DMS79 treated with DMSO at 0.1 percent for 48 hours (cell line): ENCODE measurements around the gene MYCBPAP.

Experiments used
- DNase-seq: peaks from one replicate; lab custom pipeline; 2025; lab: John Stamatoyannopoulos, UW

The MYCBPAP gene

GRCh38 chr17:50539762-50540559 is 31.7 kb downstream of the MYCBPAP start:
- DNase-seq, result no peak

- no peak for DNase-seq
These were observed 32.5 kb downstream of the MYCBPAP start for GRCh38 chr17:50540560-50541401.

GRCh38 chr17:50541402-50541715 is 33.1 kb downstream of the MYCBPAP start:
- no peak for DNase-seq

- DNase-seq, result peak; percentile 61
These were observed 33.8 kb downstream of the MYCBPAP start for GRCh38 chr17:50541716-50542688.

- DNase-seq, result no peak
These were observed 34.8 kb downstream of the MYCBPAP start for GRCh38 chr17:50542795-50543774.

GRCh38 chr17:50544516-50544915 is 36.3 kb downstream of the MYCBPAP start:
- no peak for DNase-seq

- no peak for DNase-seq
These were observed 37.1 kb downstream of the MYCBPAP start for GRCh38 chr17:50545311-50545710.

- DNase-seq, result no peak
These were observed 38.4 kb downstream of the MYCBPAP start for GRCh38 chr17:50546701-50547034.

- DNase-seq, result peak; percentile 86
These were observed 38.9 kb downstream of the MYCBPAP start, which contains the start of gene SPATA20 for GRCh38 chr17:50547035-50547735. Gene SPATA20 (plus strand): TSS chr17:50547174. CDS start chr17:50547209, 35 bp downstream.

GRCh38 chr17:50547736-50548083 is 39.5 kb downstream of the MYCBPAP start:
- DNase-seq, result no peak

- DNase-seq, result no peak
These were observed 40.6 kb downstream of the MYCBPAP start for GRCh38 chr17:50548831-50549230.

GRCh38 chr17:50549256-50549941 is 41.2 kb downstream of the MYCBPAP start:
- no peak for DNase-seq

- no peak for DNase-seq
These were observed 41.7 kb downstream of the MYCBPAP start for GRCh38 chr17:50549969-50550368.

- DNase-seq, result peak; percentile 47
These were observed 42.6 kb downstream of the MYCBPAP start for GRCh38 chr17:50550661-50551432.

- no peak for DNase-seq
These were observed 43.2 kb downstream of the MYCBPAP start for GRCh38 chr17:50551433-50551815.

GRCh38 chr17:50551884-50552283 is 43.6 kb downstream of the MYCBPAP start:
- DNase-seq, result no peak

GRCh38 chr17:50554201-50554600 is 46.0 kb downstream of the MYCBPAP start:
- DNase-seq, result no peak

GRCh38 chr17:50556803-50557202 is 48.6 kb downstream of the MYCBPAP start:
- peak; percentile 84 for DNase-seq

- DNase-seq, result no peak
These were observed 49.4 kb downstream of the MYCBPAP start for GRCh38 chr17:50557630-50558029.
